Measurements from ENCODE around the gene PCDHGC3.
A peak's percentile ranks its signal among the peaks of the same experiment; 100 is the strongest.

PCDHGC3 gene

GRCh38 chr5:141523991-141524390 is 48.2 kb downstream of the PCDHGC3 start:
- H3K4me3 ChIP-seq (replicated peaks; ENCODE audit: low read depth, low read length) = no peak overlapping the region
- DNase-seq (ENCODE audit: extremely low read depth, insufficient read length) = no peak
- H3K27me3 ChIP-seq (replicated peaks; ENCODE audit: control insufficient read depth, insufficient read depth, low read length) = no peaks in the 10 kb centered on the region
- peaks cover 20% of the 10 kb centered on the region for H3K36me3 ChIP-seq (ENCODE audit: control insufficient read depth, insufficient read depth, low read length)
- no peak for TF ChIP-seq CTCF (IDR thresholded peaks at IDR 0.05; ENCODE audit: insufficient read depth, low read length, poor library complexity, severe bottlenecking)

- H3K36me3 ChIP-seq (ENCODE audit: control insufficient read depth, insufficient read depth, low read length) = peaks cover 16% of the 10 kb centered on the region
- DNase-seq (ENCODE audit: extremely low read depth, insufficient read length) = peak; percentile 62
These were observed 49.1 kb downstream of the PCDHGC3 start for GRCh38 chr5:141524604-141525597.

DNA sequence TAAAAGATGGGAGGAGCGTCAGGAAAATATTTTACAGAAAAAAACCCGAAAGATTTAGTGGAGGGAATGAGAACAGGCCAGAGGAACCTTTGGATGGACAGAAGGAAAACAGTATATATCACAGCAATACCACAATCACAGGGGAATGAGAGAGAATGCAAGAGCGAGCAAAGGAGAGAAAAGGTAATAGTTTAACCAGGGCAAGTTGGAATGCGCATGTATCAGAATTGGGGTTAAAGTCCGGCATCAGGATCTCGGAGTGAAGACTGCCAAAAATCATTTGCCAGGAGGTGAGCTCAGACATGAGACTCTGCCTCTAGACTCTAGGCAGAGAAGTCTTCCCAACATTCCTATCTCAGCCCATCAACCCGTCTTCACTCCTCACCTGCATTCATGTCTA is 49.9 kb downstream of the PCDHGC3 start:
- H3K27me3 ChIP-seq (replicated peaks; ENCODE audit: control insufficient read depth, insufficient read depth, low read length) = no peaks in the 10 kb centered on the region
- DNase-seq (ENCODE audit: extremely low read depth, insufficient read length) = no peak
- H3K36me3 ChIP-seq (ENCODE audit: control insufficient read depth, insufficient read depth, low read length) = peaks cover 13% of the 10 kb centered on the region
- no peak for TF ChIP-seq CTCF (IDR thresholded peaks at IDR 0.05; ENCODE audit: insufficient read depth, low read length, poor library complexity, severe bottlenecking)
- H3K4me3 ChIP-seq (replicated peaks; ENCODE audit: low read depth, low read length) = no peak overlapping the region

More at GRCh38 chr5:141524604-141525597, 49.1 kb downstream of the PCDHGC3 start:
- Histone ChIP-seq H3K4me3 (replicated peaks; ENCODE audit: low read depth, low read length) (no peak overlapping the region), H3K27me3 (replicated peaks; ENCODE audit: control insufficient read depth, insufficient read depth, low read length) (no peaks in the 10 kb centered on the region)
- peak; percentile 99 for TF ChIP-seq CTCF (IDR thresholded peaks at IDR 0.05; ENCODE audit: insufficient read depth, low read length, poor library complexity, severe bottlenecking)

- TF ChIP-seq CTCF (IDR thresholded peaks at IDR 0.05; ENCODE audit: insufficient read depth, low read length, poor library complexity, severe bottlenecking) = no peak
- no peak for DNase-seq (ENCODE audit: extremely low read depth, insufficient read length)
- no peaks in the 10 kb centered on the region for H3K27me3 ChIP-seq (replicated peaks; ENCODE audit: control insufficient read depth, insufficient read depth, low read length)
- no peak overlapping the region for H3K4me3 ChIP-seq (replicated peaks; ENCODE audit: low read depth, low read length)
- peaks cover 10% of the 10 kb centered on the region for H3K36me3 ChIP-seq (ENCODE audit: control insufficient read depth, insufficient read depth, low read length)
These were observed 51.7 kb downstream of the PCDHGC3 start for GRCh38 chr5:141527426-141527825.
